ENCODE measurements around the gene GRAMD1A. TPM values are rescaled to one million over a fixed set of nuclear protein-coding genes. Genes with fewer than 3 reads are reported as not detected.

GRAMD1A gene
- total and polyA plus RNA-seq, 2 of the 8 experiments (the other 6 are each of a cell fraction or from before 2014, with no cell fraction given) = 113 to 154 TPM

DNA sequence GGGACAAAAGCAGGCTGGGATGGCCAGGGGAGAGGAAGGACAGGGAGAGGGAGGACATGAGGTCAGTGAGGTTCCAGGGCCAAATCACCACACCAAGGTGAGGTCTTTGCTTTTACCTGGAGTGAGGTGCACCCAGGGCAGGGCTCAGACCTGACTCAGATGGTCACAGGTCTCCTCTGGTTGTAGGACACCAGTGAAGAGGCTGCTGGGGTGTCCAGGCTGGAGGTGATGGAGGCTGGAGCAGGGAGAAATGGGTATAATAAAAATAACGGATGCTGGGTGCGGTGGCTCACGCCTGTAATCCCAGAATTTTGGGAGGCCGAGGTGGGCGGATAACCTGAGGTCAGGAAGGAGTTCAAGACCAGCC, 6.9 kb downstream of the GRAMD1A start:
- no peak overlapping the region for H2AK5ac ChIP-seq (ENCODE audit: low read depth, low read length)
- H3K79me1 ChIP-seq (ENCODE audit: low read depth, low read length) = peaks cover 15% of the 10 kb centered on the region
- no peak overlapping the region for H2BK15ac ChIP-seq (ENCODE audit: low read length)
- no peak for DNase-seq (ENCODE audit: low read depth in 1 of 2, low spot score in 2 of 2)
- H2BK20ac ChIP-seq (ENCODE audit: low read length) = no peak overlapping the region
- H3K23me2 ChIP-seq (ENCODE audit: low read depth, low read length) = peaks cover 2% of the 10 kb centered on the region; the same call in 1 of the 2 replicates
- no peak overlapping the region for H3K14ac ChIP-seq (ENCODE audit: insufficient read length)
- H3K4ac ChIP-seq (replicated peaks; ENCODE audit: insufficient read length, low read depth, low read length) = no peak overlapping the region
- POLR2A ChIA-PET (ENCODE audit: partially characterized antibody) = interaction anchor here (1.3 to 22.5 kb wide), 4 partner anchors 12 to 43 kb away, joined by 4 to 366 read pairs (median 4); partner anchors contain the start of genes SCN1B and ZNF792
- H3K4me1 ChIP-seq (replicated peaks in 1 of 4; ENCODE audit: control insufficient read depth in 3 of 4, insufficient read depth in 4 of 4, low read length in 3 of 4) = peaks cover 6 to 19% (median 9%) of the 10 kb centered on the region in 4 experiments
- no peak overlapping the region for H3K4me2 ChIP-seq (ENCODE audit: insufficient read depth in 1 of 2, low read depth in 2 of 2, low read length in 2 of 2)
- H2AFZ ChIP-seq (ENCODE audit: low read length) = no peak overlapping the region
- no peak for FAIRE-seq
- no peaks in the 10 kb centered on the region for H3K27me3 ChIP-seq (replicated peaks in 1 of 4; ENCODE audit: control insufficient read depth in 3 of 4, extremely low read depth in 1 of 4, insufficient read depth in 3 of 4, low read length in 3 of 4)
- no peak overlapping the region for H4K91ac ChIP-seq (replicated peaks; ENCODE audit: insufficient read length, low read length)
- peaks cover 28 to 41% of the 10 kb centered on the region in 2 experiments for H4K20me1 ChIP-seq (replicated peaks in 1 of 2; ENCODE audit: control insufficient read depth in 1 of 2, insufficient read depth in 2 of 2, low read length in 2 of 2)
- H3K23ac ChIP-seq (ENCODE audit: insufficient read length) = no peak overlapping the region
- H3K79me2 ChIP-seq (ENCODE audit: control insufficient read depth in 1 of 2, insufficient read depth in 2 of 2, low read length in 2 of 2) = peaks cover 22 to 55% of the 10 kb centered on the region in 2 experiments
- CTCF ChIA-PET (ENCODE audit: partially characterized antibody) = interaction anchor here (1.3 to 12.2 kb wide), 3 partner anchors 12 to 169 kb away, joined by 3 to 174 read pairs (median 6); no protein-coding TSS in a partner anchor
- H3K36me3 ChIP-seq (ENCODE audit: control insufficient read depth in 2 of 4, insufficient read depth in 4 of 4, low read length in 3 of 4) = peaks cover 27 to 47% (median 41%) of the 10 kb centered on the region in 4 experiments
- H3K18ac ChIP-seq (ENCODE audit: extremely low read depth, low read length) = no peak overlapping the region
- no peak overlapping the region for H3K27ac ChIP-seq (ENCODE audit: low read depth, low read length)
- no peak overlapping the region for H2BK120ac ChIP-seq (replicated peaks; ENCODE audit: low read depth, low read length)
- no peak overlapping the region for H2BK12ac ChIP-seq (ENCODE audit: low read depth, low read length)
- WGBS, 2 experiments (ENCODE audit: extremely low coverage in 1 of 2, insufficient coverage in 1 of 2, insufficient read length in 1 of 2, insufficient replicate concordance in 2 of 2, low coverage in 1 of 2, low lambda C conversion rate in 2 of 2, missing lambda C conversion rate in 1 of 2) = 90% methylated on average over 5 of the region's 5 CpGs; no CpG with 5 or more reads in 1 of the 2 experiments
- no peak overlapping the region for H3K4me3 ChIP-seq (ENCODE audit: extremely low read depth in 1 of 4, insufficient read depth in 2 of 4, low read depth in 3 of 4, low read length in 4 of 4)
- no peak overlapping the region for H4K5ac ChIP-seq (ENCODE audit: insufficient read length, low read depth, low read length)
- no peak overlapping the region for H2BK5ac ChIP-seq (ENCODE audit: low read depth, low read length)
- no peak overlapping the region for H3K9ac ChIP-seq (replicated peaks in 1 of 4; ENCODE audit: extremely low read depth in 1 of 4, low read depth in 3 of 4, low read length in 3 of 4)
- H4K8ac ChIP-seq (ENCODE audit: extremely low read depth, insufficient read depth, low read length) = no peak overlapping the region
- H3K9me3 ChIP-seq (ENCODE audit: insufficient read depth in 2 of 2, low read depth in 1 of 2, low read length in 1 of 2) = no peaks in the 10 kb centered on the region
- H3K56ac ChIP-seq (replicated peaks; ENCODE audit: insufficient read length, low read depth, low read length) = no peak overlapping the region
- TF ChIP-seq BACH1 (IDR thresholded peaks at IDR 0.05; ENCODE audit: low read length) = no peak
- TF ChIP-seq RNF2 (IDR thresholded peaks at IDR 0.05; ENCODE audit: borderline replicate concordance, low read depth, low read length, missing control alignments, poor library complexity, severe bottlenecking) = no peak
- no peak for TF ChIP-seq BRCA1 (IDR thresholded peaks at IDR 0.05; ENCODE audit: low read depth, low read length)
- TF ChIP-seq, protein P1, sequence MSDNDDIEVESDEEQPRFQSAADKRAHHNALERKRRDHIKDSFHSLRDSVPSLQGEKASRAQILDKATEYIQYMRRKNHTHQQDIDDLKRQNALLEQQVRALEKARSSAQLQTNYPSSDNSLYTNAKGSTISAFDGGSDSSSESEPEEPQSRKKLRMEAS (IDR thresholded peaks at IDR 0.05) = no peak
- no peak for TF ChIP-seq ASH2L (IDR thresholded peaks at IDR 0.05; ENCODE audit: low read length)

Measured in H1 (cell line).